ENCODE data around the gene C10orf105. TPM values are rescaled to one million over a fixed set of nuclear protein-coding genes. Genes with fewer than 3 reads are reported as not detected.

The C10orf105 gene
- total and polyA plus RNA-seq, 7 experiments from 2014 or later = 0.13 to 1.0 (median 0.19) TPM; not detected in 2

GRCh38 chr10:71736570-71736952, 17.0 kb upstream of the C10orf105 start:
- Histone ChIP-seq H3K4me3 (ENCODE audit: low read length) (peak overlapping the region; percentile 23), H3K27me3 (ENCODE audit: control insufficient read depth in 2 of 2, insufficient read depth in 2 of 2, low read length in 2 of 2) (no peaks in the 10 kb centered on the region), H3K36me3 (ENCODE audit: control insufficient read depth in 2 of 3, insufficient read depth in 3 of 3, low read length in 3 of 3) (no peaks in the 10 kb centered on the region), H3K27ac (ENCODE audit: low read depth, low read length) (peak overlapping the region; percentile 73), H3K9me3 (ENCODE audit: control insufficient read depth in 2 of 3, low read length in 3 of 3) (no peaks in the 10 kb centered on the region), H3K4me1 (ENCODE audit: control insufficient read depth in 2 of 2, insufficient read depth in 2 of 2, low read length in 2 of 2) (peaks cover 85 to 97% of the 10 kb centered on the region in 2 donors)
- DNase-seq = no peak
- ChIA-PET CTCF (interaction anchor here (0.5 to 4.0 kb wide), 8 partner anchors 9 to 40 kb away, joined by 3 to 23 read pairs (median 6); partner anchors contain the start of gene VSIR), POLR2A (interaction anchor here (4.4 to 26.0 kb wide), 4 partner anchors 11 to 30 kb away, joined by 32 to 863 read pairs (median 300); partner anchors contain the start of genes C10orf105 and VSIR)
- Mint-ChIP-seq H3K36me3 (peaks cover 0 to 1% (median 0%) of the 10 kb centered on the region in 5 donors), H3K27ac (peak overlapping the region; percentile 90 to 98 (median 95)), H3K4me3 (peak overlapping the region; percentile 13 to 83 (median 54)), H3K4me1 (peaks cover 79 to 100% (median 93%) of the 10 kb centered on the region in 7 donors), H3K27me3 (no peaks in the 10 kb centered on the region), H3K9me3 (no peaks in the 10 kb centered on the region)
- peak; percentile 16 for ATAC-seq
- intact Hi-C loops (cut with micrococcal nuclease) = loop anchor here (1.0 to 10.0 kb wide), 3 partner anchors 9 to 348 kb away; partner anchors contain the start of gene SPOCK2 (in 1 of the 2)

GRCh38 chr10:71735709-71736569, 16.4 kb upstream of the C10orf105 start:
- H3K4me3 ChIP-seq (ENCODE audit: low read length) = peak overlapping the region; percentile 52
- peaks cover 85 to 97% of the 10 kb centered on the region in 2 donors for H3K4me1 ChIP-seq (ENCODE audit: control insufficient read depth in 2 of 2, insufficient read depth in 2 of 2, low read length in 2 of 2)
- H3K36me3 ChIP-seq (ENCODE audit: control insufficient read depth in 2 of 3, insufficient read depth in 3 of 3, low read length in 3 of 3) = no peaks in the 10 kb centered on the region
- POLR2A ChIA-PET = interaction anchor here (0.7 to 26.0 kb wide), 7 partner anchors 8 to 39 kb away, joined by 3 to 863 read pairs (median 32); partner anchors contain the start of genes C10orf105 and VSIR
- ATAC-seq = peak; percentile 84
- Mint-ChIP-seq H3K36me3 (no peaks in the 10 kb centered on the region), H3K27ac (peak overlapping the region; percentile 90 to 98 (median 95)), H3K4me1 (peaks cover 78 to 100% (median 93%) of the 10 kb centered on the region in 7 donors), H3K4me3 (peak overlapping the region; percentile 13 to 83 (median 54)), H3K27me3 (no peaks in the 10 kb centered on the region), H3K9me3 (no peaks in the 10 kb centered on the region)
- no peaks in the 10 kb centered on the region for H3K9me3 ChIP-seq (ENCODE audit: control insufficient read depth in 2 of 3, low read length in 3 of 3)
- peak in 8 of 9 donors; percentile 53 to 78 (median 68) for DNase-seq
- peak overlapping the region; percentile 73 for H3K27ac ChIP-seq (ENCODE audit: low read depth, low read length)
- intact Hi-C loops (cut with micrococcal nuclease) = loop anchor here (1.0 to 10.0 kb wide), 3 partner anchors 9 to 349 kb away; partner anchors contain the start of gene SPOCK2 (in 1 of the 2)
- CTCF ChIA-PET = interaction anchor here (0.7 to 4.0 kb wide), 10 partner anchors 8 to 39 kb away, joined by 3 to 23 read pairs (median 6); partner anchors contain the start of gene VSIR
- H3K27me3 ChIP-seq (ENCODE audit: control insufficient read depth in 2 of 2, insufficient read depth in 2 of 2, low read length in 2 of 2) = no peaks in the 10 kb centered on the region

DNA sequence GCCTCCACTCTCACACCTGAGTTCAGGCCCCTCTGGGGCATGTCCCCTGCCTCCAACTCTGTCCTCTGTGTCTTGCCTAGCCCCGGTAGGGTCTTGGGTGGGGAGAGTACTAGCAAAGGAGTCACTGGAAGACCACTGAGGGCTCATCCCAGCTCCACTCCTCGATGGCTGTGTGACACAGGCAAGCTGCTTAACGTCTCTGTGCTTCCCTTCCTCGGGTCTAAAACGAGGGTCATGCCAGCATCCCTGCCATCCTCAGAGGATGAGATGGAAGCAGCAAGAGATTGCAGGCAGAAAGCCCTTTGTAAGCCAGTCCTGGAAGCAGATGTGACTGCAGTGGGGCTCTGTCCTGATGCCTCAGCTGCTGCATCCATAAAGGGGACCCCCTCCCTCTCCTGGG, 15.2 kb upstream of the C10orf105 start:
- H3K4me3 Mint-ChIP-seq = peak overlapping the region in 8 of 10 donors; percentile 40 to 83 (median 66)
- intact Hi-C loops (cut with micrococcal nuclease) = loop anchor here in 1 of 2 donors (10.0 kb wide), 1 partner anchor 350 kb away; the partner anchor contains the start of gene SPOCK2
- H3K9me3 ChIP-seq (ENCODE audit: control insufficient read depth in 2 of 3, low read length in 3 of 3) = no peaks in the 10 kb centered on the region

DNA sequence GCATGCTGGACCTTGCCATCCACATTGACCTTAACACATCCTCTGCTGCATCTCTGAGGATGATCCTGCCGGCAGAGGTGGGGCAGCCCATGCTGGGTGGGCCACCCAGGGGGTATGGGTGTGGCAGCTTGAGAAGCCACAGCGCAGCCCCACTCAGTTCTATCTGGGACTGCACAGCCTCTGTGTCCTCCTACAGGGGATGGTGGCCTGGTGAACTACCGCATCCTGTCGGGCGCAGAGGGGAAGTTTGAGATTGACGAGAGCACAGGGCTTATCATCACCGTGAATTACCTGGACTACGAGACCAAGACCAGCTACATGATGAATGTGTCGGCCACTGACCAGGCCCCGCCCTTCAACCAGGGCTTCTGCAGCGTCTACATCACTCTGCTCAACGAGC, 12.2 kb upstream of the C10orf105 start:
- Mint-ChIP-seq H3K9me3 (no peaks in the 10 kb centered on the region), H3K4me1 (peaks cover 62 to 99% (median 82%) of the 10 kb centered on the region in 7 donors), H3K27ac (peak overlapping the region in 8 of 9 donors; percentile 32 to 98 (median 81)), H3K27me3 (no peaks in the 10 kb centered on the region), H3K36me3 (no peaks in the 10 kb centered on the region), H3K4me3 (peak overlapping the region in 5 of 10 donors; percentile 9 to 88 (median 53))
- H3K27me3 ChIP-seq (ENCODE audit: control insufficient read depth in 2 of 2, insufficient read depth in 2 of 2, low read length in 2 of 2) = no peaks in the 10 kb centered on the region
- ChIA-PET CTCF (interaction anchor here (0.8 to 2.7 kb wide), 8 partner anchors 11 to 417 kb away, joined by 3 to 13 read pairs (median 7); partner anchors contain the start of gene VSIR), POLR2A (interaction anchor here (1.3 to 23.5 kb wide), 7 partner anchors 11 to 40 kb away, joined by 3 to 521 read pairs (median 41); partner anchors contain the start of genes C10orf105 and VSIR)
- no peak overlapping the region for H3K4me3 ChIP-seq (ENCODE audit: low read length)
- H3K9me3 ChIP-seq (ENCODE audit: control insufficient read depth in 2 of 3, low read length in 3 of 3) = no peaks in the 10 kb centered on the region
- DNase-seq (no peak), ATAC-seq (no peak)
- H3K27ac ChIP-seq (ENCODE audit: low read depth, low read length) = no peak overlapping the region
- intact Hi-C loops (cut with micrococcal nuclease) = loop anchor here in 1 of 2 donors (10.0 kb wide), 1 partner anchor 353 kb away; the partner anchor contains the start of gene SPOCK2
- peaks cover 90 to 97% of the 10 kb centered on the region in 2 donors for H3K4me1 ChIP-seq (ENCODE audit: control insufficient read depth in 2 of 2, insufficient read depth in 2 of 2, low read length in 2 of 2)
- H3K36me3 ChIP-seq (ENCODE audit: control insufficient read depth in 2 of 3, insufficient read depth in 3 of 3, low read length in 3 of 3) = no peaks in the 10 kb centered on the region

More for the DNA sequence above, 15.2 kb upstream of the C10orf105 start:
- H3K27ac ChIP-seq (ENCODE audit: low read depth, low read length) = peak overlapping the region; percentile 73
- no peaks in the 10 kb centered on the region for H3K27me3 Mint-ChIP-seq
- no peaks in the 10 kb centered on the region for H3K9me3 Mint-ChIP-seq
- CTCF ChIA-PET = interaction anchor here (0.7 to 4.0 kb wide), 6 partner anchors 9 to 38 kb away, joined by 3 to 23 read pairs (median 3); partner anchors contain the start of gene VSIR
- H3K27ac Mint-ChIP-seq = peak overlapping the region; percentile 90 to 98 (median 95)
- POLR2A ChIA-PET = interaction anchor here (0.6 to 26.0 kb wide), 7 partner anchors 13 to 114 kb away, joined by 3 to 863 read pairs (median 32); partner anchors contain the start of genes C10orf105 and VSIR
- no peak overlapping the region for H3K4me3 ChIP-seq (ENCODE audit: low read length)
- no peaks in the 10 kb centered on the region for H3K27me3 ChIP-seq (ENCODE audit: control insufficient read depth in 2 of 2, insufficient read depth in 2 of 2, low read length in 2 of 2)
- no peaks in the 10 kb centered on the region for H3K36me3 ChIP-seq (ENCODE audit: control insufficient read depth in 2 of 3, insufficient read depth in 3 of 3, low read length in 3 of 3)
- H3K4me1 ChIP-seq (ENCODE audit: control insufficient read depth in 2 of 2, insufficient read depth in 2 of 2, low read length in 2 of 2) = peaks cover 78 to 97% of the 10 kb centered on the region in 2 donors
- DNase-seq (no peak), ATAC-seq (no peak)
- peaks cover 66 to 99% (median 83%) of the 10 kb centered on the region in 7 donors for H3K4me1 Mint-ChIP-seq
- no peaks in the 10 kb centered on the region for H3K36me3 Mint-ChIP-seq

- Mint-ChIP-seq H3K9me3 (no peaks in the 10 kb centered on the region), H3K4me1 (peaks cover 62 to 98% (median 80%) of the 10 kb centered on the region in 7 donors), H3K36me3 (no peaks in the 10 kb centered on the region), H3K27ac (peak overlapping the region; percentile 92 to 99 (median 97)), H3K27me3 (no peaks in the 10 kb centered on the region), H3K4me3 (peak overlapping the region; percentile 2 to 84 (median 51))
- H3K36me3 ChIP-seq (ENCODE audit: control insufficient read depth in 2 of 3, insufficient read depth in 3 of 3, low read length in 3 of 3) = no peaks in the 10 kb centered on the region
- no peaks in the 10 kb centered on the region for H3K27me3 ChIP-seq (ENCODE audit: control insufficient read depth in 2 of 2, insufficient read depth in 2 of 2, low read length in 2 of 2)
- ChIA-PET CTCF (interaction anchor here (0.7 to 6.4 kb wide), 8 partner anchors 12 to 157 kb away, joined by 3 to 48 read pairs (median 6); partner anchors contain the start of gene VSIR), POLR2A (interaction anchor here (0.9 to 23.5 kb wide), 6 partner anchors 14 to 41 kb away, joined by 3 to 521 read pairs (median 119); partner anchors contain the start of genes C10orf105 and VSIR)
- peaks cover 87 to 94% of the 10 kb centered on the region in 2 donors for H3K4me1 ChIP-seq (ENCODE audit: control insufficient read depth in 2 of 2, insufficient read depth in 2 of 2, low read length in 2 of 2)
- no peak overlapping the region for H3K4me3 ChIP-seq (ENCODE audit: low read length)
- no peak for ATAC-seq
- intact Hi-C loops (cut with micrococcal nuclease) = no loop called here
- H3K9me3 ChIP-seq (ENCODE audit: control insufficient read depth in 2 of 3, low read length in 3 of 3) = no peaks in the 10 kb centered on the region
- H3K27ac ChIP-seq (ENCODE audit: low read depth, low read length) = peak overlapping the region; percentile 79
- DNase-seq = no peak
Measured at GRCh38 chr10:71729161-71729636, 9.6 kb upstream of the C10orf105 start.

All from naive thymus-derived CD4-positive, alpha-beta T cell (primary cell).